Suppressor macrophage treated with lipopolysaccharide for 1 hour (primary cell): ENCODE data around the gene C14orf132.

Experiments used
- DNase-seq, 3 donors: peaks; one replicate each; pipeline ENCODE4 v3.0.0-alpha.2; 2020 to 2022

The C14orf132 gene

DNA sequence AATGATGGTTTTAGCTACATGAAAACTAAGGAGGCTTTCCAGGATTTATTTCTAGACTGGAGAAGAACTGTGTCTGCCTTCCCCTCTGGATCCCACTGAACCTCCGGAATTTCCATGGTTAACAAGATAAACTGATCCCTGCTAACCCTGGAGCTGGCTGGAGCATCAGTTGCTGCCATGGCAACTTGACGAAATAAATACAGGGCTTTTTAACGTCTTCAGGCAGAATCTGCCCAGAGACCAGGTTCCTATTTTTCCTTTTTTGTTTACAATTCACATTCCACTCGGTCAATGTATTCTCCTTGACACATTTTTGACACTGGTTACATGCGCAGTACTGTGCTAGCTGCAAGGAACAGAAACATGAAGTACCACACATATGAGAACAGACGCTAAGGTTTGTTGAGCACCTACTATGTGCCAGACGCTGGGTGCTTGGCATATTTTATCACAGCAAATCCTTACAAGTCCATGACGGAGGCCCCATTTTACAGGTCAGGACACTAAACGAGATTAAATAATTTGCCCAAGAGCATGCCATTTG lies 1.7 kb downstream of the C14orf132 start:
- no peak for DNase-seq

DNA sequence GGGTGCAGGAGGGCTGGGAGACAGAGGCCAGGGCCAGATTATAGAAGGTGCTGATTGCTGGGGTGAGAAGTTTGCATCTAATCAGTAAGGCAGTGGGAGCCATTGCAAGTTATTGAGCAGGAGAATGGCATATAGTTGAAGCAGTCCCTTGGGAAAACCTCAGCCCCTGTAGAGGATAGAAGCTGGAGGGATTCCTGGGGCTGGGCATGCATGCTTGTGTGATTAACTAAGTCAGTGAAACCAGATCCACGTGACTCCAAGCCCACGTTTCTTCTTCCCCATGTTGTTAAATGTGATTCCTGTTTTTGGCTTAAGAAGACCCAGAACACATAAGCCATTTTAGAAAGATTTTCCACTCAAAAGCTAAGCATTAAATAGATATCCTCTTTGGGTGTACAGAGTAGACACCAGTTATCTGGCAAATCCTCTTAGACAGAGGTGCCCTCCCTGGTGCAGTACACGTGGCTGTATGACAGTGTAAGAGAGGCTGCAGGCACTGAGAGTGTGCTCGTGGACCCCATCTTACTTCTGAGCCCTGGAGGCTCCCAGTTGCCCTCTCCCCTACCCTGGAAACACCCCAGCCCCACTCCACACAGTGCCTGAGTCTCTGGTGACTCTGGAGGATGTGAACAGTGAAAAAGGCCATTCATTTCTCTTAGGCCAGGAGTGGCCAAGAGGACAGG lies 3.2 kb downstream of the C14orf132 start:
- DNase-seq = no peak

DNA sequence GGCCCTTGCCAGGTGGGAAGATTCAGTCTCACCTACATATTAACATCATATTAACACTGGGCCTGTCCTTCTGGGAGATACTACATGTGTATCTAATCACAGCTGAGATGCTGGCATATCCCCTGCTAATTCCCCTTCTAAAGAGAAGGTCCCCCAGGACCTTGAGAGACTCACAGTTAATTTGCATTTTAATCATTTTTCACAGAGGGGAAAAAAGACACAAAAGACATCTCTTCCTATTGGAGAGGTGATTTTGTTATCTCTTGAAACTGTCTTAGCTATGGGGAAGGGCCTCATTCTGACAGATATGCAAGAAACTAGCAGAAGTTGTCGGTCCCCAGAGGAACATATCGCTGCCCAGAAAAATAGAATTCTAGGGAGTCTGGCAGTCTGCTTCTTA lies 7.5 kb downstream of the C14orf132 start:
- no peak for DNase-seq

DNA sequence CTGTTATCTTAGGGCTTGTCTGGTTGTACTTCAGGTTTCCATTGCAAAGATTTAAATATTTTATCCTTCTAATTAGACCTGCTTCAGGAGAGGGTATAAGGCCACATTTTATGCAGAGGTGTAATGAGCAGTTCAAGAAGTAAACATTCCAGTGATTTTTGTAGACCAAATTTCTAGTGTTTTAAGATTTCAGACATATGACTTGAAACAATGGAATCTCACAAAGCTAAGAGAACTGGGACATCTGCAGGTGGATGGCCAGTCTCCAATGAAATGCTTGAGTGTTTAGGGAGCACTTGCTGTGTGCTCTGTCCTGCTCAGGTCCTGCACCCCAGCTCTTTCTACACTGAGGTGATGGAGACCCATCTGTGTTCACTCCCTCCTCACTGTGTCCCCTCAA lies 7.9 kb downstream of the C14orf132 start:
- no peak for DNase-seq

DNA sequence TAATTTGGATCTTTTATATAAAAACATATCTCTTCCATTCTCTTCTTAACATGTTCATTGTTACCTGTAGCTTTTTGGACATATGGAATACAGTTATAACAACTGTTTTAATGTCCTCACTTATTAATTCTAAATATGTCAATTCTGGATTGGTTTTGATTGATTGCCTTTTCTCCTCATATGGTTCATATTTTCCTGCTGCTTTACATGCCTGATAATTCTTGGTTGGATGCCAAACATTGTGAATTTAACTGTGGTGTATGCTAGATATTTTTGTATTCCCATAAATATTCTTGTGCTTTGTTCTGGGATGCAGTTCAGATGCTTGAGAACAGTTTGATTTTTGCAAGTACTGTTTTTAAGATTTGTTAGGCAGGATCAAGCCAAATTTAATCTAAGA lies 10.8 kb downstream of the C14orf132 start:
- DNase-seq = no peak

DNA sequence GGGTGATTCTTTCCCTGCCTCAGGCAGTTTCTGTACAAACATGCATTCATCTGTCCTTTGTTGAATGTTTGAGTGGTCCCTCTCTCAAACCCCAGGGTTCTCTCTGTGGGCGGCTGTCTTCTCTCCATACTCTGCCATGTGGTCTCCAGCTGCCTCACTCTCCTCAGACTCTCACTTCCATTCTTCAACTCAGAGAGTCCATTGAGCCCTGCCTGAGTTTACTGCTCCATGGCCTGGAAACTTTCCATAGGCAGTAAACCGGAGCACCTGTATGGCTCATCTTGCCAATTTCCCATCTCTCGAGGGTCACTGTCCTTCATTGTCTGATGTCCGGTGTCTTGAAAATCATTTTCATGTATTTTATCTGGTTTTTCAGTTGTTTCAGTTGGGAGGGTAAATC lies 11.3 kb downstream of the C14orf132 start:
- DNase-seq = no peak

DNA sequence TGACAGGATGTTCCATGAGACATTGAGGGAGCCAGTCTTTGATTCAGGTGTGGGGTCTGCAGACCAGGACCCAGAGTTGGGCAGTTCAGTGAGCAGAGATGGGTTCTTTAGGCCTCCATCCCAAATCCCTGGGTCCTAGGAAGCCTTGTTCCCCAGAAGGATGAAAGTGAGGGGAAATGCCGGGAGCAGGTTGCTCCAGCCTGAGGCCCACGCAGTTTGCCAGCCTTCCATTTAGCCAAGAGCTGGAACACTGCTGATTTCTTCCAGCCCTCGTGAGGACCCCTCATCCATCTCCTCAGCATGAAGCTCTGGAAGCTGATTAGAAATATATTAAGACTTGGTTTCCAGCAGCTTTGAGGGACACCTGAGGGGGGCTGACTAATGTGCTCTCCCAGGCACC lies 12.1 kb downstream of the C14orf132 start:
- no peak for DNase-seq

DNA sequence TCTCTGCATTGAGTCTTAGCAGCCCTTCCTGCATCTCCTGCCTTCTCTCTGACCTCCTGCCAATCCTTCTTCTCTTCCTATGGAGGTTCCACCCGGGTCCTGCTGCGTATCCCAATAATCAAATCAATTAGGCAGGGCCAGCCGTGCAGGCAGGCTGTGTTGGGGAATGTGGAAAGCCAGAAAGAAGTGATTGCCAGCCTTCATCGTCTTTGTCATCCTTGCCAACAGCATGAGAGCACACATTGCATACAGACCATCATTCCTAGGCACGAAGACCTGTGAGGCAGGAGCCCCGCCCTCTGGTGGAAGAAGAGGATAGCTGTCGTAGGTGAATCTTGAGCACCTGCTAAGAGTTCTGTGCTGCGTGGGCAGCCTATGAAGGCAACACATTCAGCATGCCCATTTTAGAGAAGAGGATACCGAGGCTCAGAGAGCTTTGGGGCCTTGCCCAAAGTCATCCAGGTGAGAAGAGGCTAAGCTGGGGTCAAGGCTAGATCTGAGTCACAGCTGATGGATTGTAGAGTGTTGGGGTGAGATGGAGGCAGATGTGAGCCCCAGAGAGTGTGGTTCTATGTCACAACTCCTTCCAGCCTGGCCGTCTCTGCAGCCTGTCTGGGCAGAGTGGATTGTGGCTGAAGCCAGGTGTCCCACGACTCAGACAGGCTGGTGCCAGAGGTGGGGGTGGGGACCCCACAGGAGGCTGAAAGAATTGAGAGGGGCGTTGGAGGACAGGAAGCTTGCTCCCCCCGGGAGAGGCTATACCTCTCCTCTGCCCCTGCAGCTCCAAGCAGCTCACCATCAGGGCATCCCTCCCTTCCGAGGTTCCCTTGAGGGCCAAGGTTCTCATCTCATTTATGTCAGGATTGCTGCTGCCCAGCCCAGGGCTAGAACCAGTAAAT lies 12.7 kb downstream of the C14orf132 start:
- no peak for DNase-seq

DNA sequence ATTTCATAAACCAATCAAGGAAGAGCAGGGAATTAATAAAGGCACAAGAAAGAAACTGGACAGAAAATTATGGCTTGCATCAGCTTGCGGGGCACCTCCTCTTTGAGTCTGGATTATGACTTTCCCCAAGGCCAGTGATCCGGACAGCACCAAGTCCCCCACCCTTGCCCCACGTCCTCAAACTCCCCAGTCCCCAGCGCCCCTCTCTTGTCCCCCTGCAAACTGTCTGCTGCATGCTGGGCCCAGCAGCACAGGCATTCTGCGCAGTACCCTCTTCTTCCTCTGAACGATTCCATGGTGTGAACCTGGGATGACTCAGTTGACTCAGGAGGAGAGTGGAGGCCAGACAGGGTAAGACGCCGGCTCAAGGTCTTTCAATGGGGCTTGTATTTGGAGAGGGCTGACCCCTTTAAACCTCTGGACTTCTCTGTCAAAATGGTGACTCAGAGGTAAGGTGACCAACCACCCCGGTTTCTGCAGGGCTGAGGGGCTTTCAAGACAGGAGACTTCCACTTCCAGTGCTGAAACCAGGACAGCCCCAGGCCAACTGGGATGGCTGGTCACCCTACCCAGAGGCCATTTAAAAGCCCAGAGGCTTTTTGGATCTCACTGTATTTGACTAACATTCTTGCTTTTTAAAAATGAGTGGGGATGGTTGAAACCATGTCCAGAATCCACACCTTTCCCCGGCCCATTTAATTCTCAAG lies 13.5 kb downstream of the C14orf132 start:
- DNase-seq = no peak

DNA sequence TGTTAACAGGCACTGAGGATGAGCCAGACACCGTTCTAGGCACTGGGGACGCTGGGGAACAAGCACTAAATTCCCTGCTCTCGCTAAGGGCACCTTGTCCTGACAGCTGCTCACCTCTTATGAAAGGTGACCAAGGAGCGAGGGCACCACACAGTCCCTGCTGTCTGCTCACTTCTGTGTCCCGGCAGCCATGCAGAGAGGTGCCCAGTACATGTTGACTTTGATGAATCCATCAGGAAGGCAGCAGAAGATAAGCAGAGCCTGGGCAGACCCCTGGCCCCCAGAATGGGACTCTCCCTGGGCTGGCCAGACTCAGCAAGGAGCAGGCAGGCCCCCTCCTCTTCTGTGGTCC lies 14.1 kb downstream of the C14orf132 start:
- no peak for DNase-seq

DNA sequence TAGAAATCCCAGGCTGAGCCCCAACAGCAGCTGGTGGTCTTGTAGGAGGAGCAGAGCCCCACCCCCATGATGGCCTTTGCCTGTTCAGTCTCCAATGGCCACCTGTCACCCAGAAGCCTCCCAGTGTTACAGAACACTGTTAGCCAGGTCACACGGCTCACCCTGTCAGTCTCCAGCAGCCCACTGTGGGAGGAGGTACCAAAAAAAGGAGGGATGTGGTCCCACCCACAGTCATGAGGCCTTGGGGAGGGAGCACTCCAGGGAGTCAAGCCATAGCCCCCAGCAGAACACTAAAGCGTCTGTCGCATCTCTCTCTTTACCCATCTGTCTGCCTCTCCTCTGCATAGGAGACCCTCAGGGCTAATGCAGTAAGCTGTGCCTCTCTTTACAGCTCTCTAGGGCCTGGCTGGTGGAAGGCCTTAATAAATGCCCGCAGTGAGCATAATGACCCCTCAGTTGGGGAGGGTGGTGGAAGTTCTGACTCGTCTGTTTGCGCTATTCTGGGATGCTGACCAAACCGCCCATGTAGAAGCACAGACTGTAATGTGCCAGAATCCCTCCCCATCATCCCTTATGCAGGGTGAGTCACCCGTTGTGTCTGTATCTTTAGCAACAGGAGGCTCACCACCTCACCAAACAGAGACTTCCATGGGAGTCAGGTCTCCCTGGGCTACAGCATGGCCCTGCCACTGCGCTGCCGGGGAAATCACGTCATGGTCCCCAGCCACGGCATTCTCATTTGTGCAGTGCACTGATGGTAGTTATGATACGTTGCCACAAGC lies 14.6 kb downstream of the C14orf132 start:
- no peak for DNase-seq

DNA sequence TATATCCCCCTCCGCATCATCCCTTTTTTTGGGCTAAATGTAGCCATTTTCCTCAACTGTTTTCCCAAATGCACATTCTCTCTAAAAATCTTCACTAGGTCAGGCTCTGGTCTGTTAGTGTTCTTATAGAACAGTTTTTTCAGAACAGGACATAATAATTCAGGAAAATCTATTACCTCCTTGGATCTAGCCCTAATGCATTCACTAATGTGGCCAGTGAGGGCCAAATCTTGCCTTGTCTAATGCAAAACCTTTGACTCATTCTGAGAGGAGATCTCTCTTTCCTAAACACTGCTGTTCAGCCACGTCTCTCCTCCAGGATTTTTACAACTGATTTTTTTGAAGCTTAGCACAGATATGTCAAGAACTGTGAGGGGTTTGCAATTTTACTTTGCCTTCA lies 15.5 kb downstream of the C14orf132 start:
- DNase-seq = no peak

DNA sequence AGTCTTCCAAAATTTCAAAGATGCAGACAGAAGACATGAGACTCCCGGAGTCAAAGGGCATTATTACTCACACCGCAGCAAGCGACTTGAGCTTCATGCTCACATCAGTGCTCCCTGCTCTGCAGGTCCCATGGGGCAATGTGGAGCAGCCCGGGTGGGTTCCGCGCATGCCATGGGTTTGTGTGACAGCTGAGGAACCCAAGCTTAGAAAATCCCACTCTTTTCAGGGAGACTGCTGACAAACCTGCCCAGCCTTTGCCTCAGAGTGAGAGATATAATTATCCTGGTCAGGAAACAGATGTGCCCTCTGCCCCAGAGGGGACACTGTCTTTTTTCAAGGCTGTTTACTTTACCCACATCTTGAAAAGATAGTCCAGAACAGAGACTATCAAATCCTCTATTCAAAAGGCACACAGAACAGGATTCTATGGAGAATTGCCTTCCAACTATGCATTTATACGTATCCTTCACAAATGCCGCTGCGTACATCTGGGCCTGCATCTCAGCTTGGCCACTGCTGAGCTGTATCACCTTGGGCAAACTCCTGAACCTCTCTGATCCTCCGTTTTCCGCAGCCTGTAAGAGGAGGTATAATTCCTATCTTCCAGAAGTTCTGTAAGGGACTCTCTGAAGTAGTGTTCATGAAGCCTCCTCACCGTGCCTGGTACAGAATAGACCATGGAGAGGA lies 16.0 kb downstream of the C14orf132 start:
- DNase-seq = no peak

DNA sequence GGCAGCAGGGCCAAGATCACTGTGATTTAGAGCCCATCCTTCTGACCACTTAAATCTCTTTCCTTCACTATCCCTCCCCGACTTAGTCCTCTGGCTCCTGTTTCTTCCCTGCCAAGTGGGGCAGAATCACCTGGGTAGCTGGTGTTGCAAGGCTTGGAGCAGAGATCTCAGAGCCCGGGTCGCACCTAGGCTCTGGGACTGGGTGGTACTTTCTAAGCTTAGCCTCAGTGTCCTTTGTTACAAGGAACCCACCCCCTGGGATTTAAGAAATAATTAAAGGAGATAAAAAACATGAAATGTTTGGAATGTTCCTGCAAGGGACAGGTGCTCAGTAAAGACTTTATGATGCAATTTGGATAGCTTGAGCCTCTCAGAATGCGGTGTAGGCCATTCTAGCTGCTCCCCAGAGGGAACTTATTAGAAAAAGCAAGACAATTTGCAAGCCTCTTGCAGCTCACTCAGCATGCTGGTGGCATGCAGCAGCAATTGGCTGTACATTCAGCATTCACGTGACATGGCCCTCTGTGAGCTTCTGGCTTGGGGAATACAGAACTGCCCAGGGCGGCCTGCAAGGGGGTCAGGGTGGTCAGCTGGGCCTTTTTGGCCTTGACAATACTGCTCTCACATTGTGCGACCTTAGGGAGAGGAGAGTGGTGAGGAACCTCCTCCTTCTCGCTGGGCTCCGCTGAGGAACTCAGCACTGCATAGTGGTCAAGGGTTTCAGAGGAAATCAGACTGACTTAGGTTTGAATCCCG lies 16.8 kb downstream of the C14orf132 start:
- no peak for DNase-seq

DNA sequence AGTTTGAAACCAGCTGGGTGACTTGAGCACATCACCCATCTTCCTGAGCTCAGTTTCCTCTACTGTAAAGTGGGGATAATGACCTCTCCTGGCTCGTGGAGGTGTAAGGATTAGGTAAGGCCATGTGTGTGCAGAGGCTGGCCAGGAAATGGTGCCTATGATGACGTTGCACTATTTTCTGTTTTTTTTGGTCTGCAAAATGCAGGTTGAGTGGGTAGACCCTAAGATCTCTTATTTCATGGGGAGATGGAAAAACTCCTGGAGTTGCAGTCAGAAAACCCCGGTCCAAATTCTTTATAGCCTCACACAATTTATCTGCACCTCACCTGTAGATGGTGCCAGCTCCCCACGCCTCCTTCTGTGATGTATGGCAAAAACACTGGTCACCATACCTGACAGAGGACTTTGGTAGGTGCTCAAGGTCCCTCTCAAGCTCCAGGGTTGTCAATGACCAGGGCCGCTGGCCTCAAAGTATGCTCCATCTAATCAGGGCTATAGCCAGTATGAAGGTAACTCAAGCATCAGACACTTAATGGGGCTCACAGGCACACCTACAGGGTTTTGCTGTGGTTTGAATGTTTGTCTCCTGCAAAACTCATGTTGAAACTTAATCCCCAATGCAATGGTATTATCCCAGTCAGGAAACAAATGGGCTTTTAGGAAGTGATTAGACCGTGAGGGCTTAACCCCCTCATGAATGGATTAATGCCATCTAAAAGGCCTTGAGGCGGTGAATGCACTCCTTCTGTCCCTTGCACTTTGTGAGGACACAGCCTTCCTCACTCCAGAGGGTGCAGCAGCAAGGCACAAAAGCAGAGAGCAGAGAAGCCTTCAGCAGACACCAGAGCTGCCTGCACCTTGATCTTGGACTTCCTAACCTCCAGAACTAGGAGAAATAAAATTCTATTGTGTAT lies 17.6 kb downstream of the C14orf132 start:
- no peak for DNase-seq

DNA sequence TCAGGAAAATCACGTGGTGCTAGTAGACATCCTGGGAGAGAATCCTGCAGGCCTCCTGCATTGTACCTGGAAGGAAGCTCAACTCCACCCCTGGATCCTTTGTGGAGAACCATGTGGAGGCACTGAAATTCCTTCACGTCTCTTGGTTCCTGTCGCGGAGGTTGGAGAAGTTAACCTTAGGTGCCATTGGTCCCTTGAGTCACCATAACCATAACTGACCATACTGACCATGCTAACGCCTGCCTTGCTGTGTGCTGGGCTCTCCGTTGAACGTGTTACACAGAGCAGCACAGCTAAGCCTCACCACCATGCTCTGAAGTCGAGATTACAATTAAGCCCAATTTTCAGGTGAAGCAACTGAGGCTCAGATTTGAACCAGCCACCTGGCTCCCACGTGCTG lies 18.6 kb downstream of the C14orf132 start:
- DNase-seq = no peak

DNA sequence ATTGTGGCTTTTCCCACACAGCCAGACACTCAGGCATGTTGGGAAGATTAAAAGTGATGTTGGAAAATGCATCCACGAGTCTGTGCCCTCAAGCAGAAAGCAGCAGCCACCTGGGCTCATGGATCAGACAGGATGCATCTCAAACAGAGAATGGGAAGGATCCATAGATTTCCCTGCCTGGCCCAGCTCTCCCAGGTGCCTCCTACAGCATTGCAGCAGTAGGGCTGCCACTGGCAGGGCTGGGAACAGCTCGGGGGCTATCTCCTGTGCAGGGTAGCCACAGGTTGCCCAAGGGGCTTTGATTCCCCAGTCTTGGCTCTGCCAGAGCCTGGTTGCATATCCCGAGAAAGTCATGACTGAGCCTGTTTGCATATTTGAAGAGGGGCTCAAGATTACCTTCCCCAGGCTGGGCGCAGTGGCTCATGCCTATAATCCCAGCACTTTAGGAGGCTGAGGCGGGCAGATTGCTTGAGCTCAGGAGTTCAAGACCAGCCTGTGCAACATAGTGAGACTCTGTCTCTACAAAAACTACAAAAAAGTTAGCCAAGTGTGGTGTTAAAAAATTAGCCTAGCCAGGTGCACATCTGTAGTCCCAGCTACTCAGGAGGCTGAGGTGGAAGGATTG lies 19.5 kb downstream of the C14orf132 start:
- DNase-seq = no peak

DNA sequence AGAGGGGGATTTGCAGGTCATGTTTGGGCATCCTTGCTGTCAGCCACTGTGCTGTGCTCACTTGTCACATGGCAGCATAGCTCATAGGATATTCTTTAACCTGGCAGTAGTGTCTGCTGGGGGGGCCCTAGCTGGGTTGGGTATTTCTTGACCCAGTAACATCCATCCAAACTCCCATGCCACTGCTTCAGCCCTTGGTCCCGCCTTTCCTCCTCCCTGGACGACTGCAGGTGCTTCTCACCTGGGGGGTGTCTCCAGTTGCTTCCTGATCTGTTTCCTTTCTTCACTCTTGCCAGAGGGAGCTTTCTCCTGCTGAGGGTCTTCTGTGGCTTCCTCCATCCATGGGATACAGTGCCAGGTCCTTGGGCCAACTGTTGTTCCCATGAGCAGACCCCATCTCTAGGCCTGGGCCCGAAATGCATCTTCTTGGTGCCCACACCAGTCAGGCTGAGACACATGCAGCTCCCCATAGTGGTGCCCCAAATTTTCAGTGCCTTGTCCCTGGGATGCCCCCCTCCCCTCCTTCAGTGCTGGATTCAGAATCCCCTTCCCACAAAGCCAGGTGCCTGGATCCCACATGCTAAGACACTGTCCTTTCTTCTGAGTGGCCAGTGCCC lies 20.5 kb downstream of the C14orf132 start:
- no peak for DNase-seq
